ENCODE data around the gene ALKBH6.

Gene ALKBH6

GRCh38 chr19:35977446-35978222, 36.4 kb downstream of the ALKBH6 start:
- Histone ChIP-seq H3K9ac (ENCODE audit: low read length) (no peak overlapping the region), H3K4me3 (ENCODE audit: low read length) (no peak overlapping the region), H3K4me1 (ENCODE audit: control insufficient read depth, insufficient read depth, low read length) (no peaks in the 10 kb centered on the region), H3K36me3 (ENCODE audit: control insufficient read depth, insufficient read depth, low read length, severe bottlenecking) (no peaks in the 10 kb centered on the region), H3K9me3 (ENCODE audit: control insufficient read depth, low read length) (no peaks in the 10 kb centered on the region), H3K27me3 (replicated peaks; ENCODE audit: control insufficient read depth, insufficient read depth, low read length) (peaks cover 28% of the 10 kb centered on the region)
- no peak for DNase-seq (ENCODE audit: low read depth)

DNA sequence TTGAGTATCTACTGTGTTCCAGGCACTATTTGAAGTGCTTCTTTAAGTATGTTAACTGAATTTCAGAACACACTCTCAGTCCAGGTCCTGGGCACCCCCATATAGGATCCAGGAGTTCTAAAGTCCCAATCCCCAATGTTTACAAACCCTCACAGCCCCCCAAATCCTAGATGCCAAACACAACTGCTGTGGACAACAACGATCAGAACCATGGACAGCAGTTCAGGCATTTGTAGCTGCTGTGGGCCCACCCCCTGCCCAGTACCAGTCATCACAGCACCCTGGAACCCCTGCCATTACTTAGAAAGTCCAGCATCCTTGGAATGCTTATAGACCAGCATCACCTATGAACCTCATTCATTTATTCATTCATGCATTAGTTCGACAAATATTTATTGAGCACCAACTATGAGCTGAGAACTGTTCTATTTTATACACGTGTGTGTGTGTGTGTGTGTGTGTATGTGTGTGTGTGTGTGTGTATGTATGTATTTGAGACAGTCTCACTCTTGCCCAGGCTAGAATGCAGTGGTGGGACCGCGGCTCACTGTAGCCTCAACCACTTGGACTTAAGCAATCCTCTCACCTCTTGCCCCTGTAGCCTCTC, 38.3 kb downstream of the ALKBH6 start:
- Histone ChIP-seq H3K36me3 (ENCODE audit: control insufficient read depth, insufficient read depth, low read length, severe bottlenecking) (no peaks in the 10 kb centered on the region), H3K9ac (ENCODE audit: low read length) (no peak overlapping the region), H3K4me3 (ENCODE audit: low read length) (no peak overlapping the region), H3K27me3 (replicated peaks; ENCODE audit: control insufficient read depth, insufficient read depth, low read length) (peaks cover 17% of the 10 kb centered on the region), H3K9me3 (ENCODE audit: control insufficient read depth, low read length) (no peaks in the 10 kb centered on the region), H3K4me1 (ENCODE audit: control insufficient read depth, insufficient read depth, low read length) (no peaks in the 10 kb centered on the region)
- DNase-seq (ENCODE audit: low read depth) = peak; percentile 50

DNA sequence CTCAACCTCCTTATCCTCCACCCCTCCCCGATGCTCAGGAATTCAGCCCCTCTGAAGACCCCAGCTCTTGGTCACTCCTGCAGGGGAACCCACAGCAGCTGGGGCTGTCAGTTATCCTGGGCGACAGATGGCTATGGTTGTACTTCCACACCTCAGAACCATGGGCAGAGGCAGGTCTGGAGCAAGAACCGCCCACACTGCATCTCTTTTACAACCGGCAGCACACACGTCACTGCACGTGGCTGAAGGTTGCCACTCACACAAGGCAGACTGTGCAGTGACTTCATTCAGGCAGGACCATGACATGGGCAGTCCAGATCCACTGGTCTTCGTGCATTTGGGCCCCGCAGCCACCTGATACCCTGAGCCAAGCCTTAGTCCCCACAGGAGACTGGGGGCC, 40.5 kb downstream of the ALKBH6 start:
- H3K27me3 ChIP-seq (replicated peaks; ENCODE audit: control insufficient read depth, insufficient read depth, low read length) = peaks cover 21% of the 10 kb centered on the region
- H3K9me3 ChIP-seq (ENCODE audit: control insufficient read depth, low read length) = no peaks in the 10 kb centered on the region
- no peaks in the 10 kb centered on the region for H3K4me1 ChIP-seq (ENCODE audit: control insufficient read depth, insufficient read depth, low read length)
- H3K36me3 ChIP-seq (ENCODE audit: control insufficient read depth, insufficient read depth, low read length, severe bottlenecking) = no peaks in the 10 kb centered on the region
- H3K4me3 ChIP-seq (ENCODE audit: low read length) = no peak overlapping the region
- no peak for DNase-seq (ENCODE audit: low read depth)
- no peak overlapping the region for H3K9ac ChIP-seq (ENCODE audit: low read length)

- no peak overlapping the region for H3K9ac ChIP-seq (ENCODE audit: low read length)
- no peak for DNase-seq (ENCODE audit: low read depth)
- H3K36me3 ChIP-seq (ENCODE audit: control insufficient read depth, insufficient read depth, low read length, severe bottlenecking) = no peaks in the 10 kb centered on the region
- H3K4me1 ChIP-seq (ENCODE audit: control insufficient read depth, insufficient read depth, low read length) = no peaks in the 10 kb centered on the region
- peaks cover 7% of the 10 kb centered on the region for H3K27me3 ChIP-seq (replicated peaks; ENCODE audit: control insufficient read depth, insufficient read depth, low read length)
- no peak overlapping the region for H3K4me3 ChIP-seq (ENCODE audit: low read length)
- no peaks in the 10 kb centered on the region for H3K9me3 ChIP-seq (ENCODE audit: control insufficient read depth, low read length)
These were observed 47.2 kb downstream of the ALKBH6 start for GRCh38 chr19:35966771-35967170.

DNA sequence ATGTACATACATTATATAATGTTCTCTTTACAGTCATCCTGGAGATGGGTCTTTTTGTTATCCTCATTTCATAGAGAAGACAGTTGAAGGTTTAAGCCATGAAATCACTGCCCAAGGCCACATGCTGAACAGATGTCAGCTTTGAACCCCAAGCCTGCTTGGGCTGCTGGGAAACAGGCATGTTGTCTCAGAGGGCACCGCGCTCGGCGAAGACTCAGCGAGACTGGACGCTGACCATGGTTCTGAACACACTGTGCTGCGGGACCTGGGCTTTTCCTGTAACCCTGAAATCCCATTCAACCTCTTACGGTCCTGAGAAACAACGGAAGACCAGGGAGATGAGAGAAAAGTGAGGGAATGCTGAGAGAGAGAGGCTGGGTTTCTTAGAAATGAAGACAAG, 50.5 kb downstream of the ALKBH6 start:
- DNase-seq (ENCODE audit: low read depth) = peak; percentile 53
- Histone ChIP-seq H3K27me3 (replicated peaks; ENCODE audit: control insufficient read depth, insufficient read depth, low read length) (peaks cover 33% of the 10 kb centered on the region), H3K4me1 (ENCODE audit: control insufficient read depth, insufficient read depth, low read length) (peaks cover 5% of the 10 kb centered on the region), H3K9ac (ENCODE audit: low read length) (no peak overlapping the region), H3K36me3 (ENCODE audit: control insufficient read depth, insufficient read depth, low read length, severe bottlenecking) (no peaks in the 10 kb centered on the region), H3K9me3 (ENCODE audit: control insufficient read depth, low read length) (no peaks in the 10 kb centered on the region), H3K4me3 (ENCODE audit: low read length) (no peak overlapping the region)

DNA sequence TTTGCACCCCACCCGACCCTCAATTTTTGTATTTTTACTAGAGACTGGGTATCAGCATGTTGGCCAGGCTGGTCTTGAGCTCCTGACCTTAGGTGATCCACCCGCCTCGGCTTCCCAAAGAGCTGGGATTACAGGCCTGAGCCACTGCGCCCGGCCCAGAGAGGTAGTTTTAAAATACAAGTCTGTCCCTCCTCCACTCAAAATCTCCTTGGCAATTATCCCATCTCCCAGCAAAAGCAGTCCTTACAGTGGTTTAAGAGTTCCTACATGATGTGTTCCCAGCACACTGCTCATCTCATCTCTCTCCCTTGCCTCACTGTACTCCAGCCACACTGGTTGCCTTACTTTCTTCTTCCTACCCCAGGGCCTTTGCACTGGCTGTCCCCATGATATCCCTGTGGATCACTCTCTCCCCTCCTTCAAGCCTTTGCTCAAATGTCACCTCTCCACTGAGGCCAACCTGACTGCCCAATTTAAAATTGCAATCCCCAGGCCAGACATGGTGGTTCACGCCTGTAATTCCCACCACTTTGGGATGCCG, 53.5 kb downstream of the ALKBH6 start:
- Histone ChIP-seq H3K27me3 (replicated peaks; ENCODE audit: control insufficient read depth, insufficient read depth, low read length) (peaks cover 44% of the 10 kb centered on the region), H3K9ac (ENCODE audit: low read length) (no peak overlapping the region), H3K36me3 (ENCODE audit: control insufficient read depth, insufficient read depth, low read length, severe bottlenecking) (no peaks in the 10 kb centered on the region), H3K4me1 (ENCODE audit: control insufficient read depth, insufficient read depth, low read length) (peaks cover 5% of the 10 kb centered on the region), H3K4me3 (ENCODE audit: low read length) (no peak overlapping the region), H3K9me3 (ENCODE audit: control insufficient read depth, low read length) (no peaks in the 10 kb centered on the region)
- DNase-seq (ENCODE audit: low read depth) = no peak

DNA sequence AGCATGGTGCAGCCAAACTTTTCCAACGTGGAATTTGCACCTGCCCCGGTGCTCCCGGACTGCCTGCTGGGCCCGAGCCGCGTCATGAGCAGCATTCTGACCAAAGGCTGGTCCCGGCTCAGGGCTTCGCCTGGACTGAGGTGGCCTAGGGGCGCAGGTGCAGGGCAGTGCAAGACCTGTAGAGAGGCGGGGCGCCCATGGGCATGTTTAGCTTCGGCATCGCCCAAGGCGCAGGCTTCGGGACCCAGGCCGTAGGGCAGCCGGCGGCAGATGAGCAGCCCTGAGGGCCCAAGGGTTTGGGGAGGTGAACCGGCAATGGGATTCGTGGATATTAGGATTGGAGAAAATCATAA, 54.1 kb downstream of the ALKBH6 start:
- Histone ChIP-seq H3K36me3 (ENCODE audit: control insufficient read depth, insufficient read depth, low read length, severe bottlenecking) (no peaks in the 10 kb centered on the region), H3K9ac (ENCODE audit: low read length) (no peak overlapping the region), H3K27me3 (replicated peaks; ENCODE audit: control insufficient read depth, insufficient read depth, low read length) (peaks cover 44% of the 10 kb centered on the region), H3K4me3 (ENCODE audit: low read length) (no peak overlapping the region), H3K9me3 (ENCODE audit: control insufficient read depth, low read length) (no peaks in the 10 kb centered on the region), H3K4me1 (ENCODE audit: control insufficient read depth, insufficient read depth, low read length) (peaks cover 5% of the 10 kb centered on the region)
- no peak for DNase-seq (ENCODE audit: low read depth)
